Neural cell (in vitro differentiated cells): ENCODE results near the gene AFAP1.

Experiments used
- CTCF ChIP-seq: fragments of 450-650 bp; IDR thresholded peaks from 2 replicates; pipeline ENCODE4 v1.5.1; 2014; ENCODE audit warnings: antibody characterized with exemption, mild to moderate bottlenecking, moderate library complexity; ENCODE audit not compliant: poor library complexity, severe bottlenecking
- MXI1 ChIP-seq: fragments of 450-650 bp; conservative IDR thresholded peaks from 2 replicates; pipeline ENCODE4 v1.6.1; 2014; ENCODE audit warnings: antibody characterized with exemption, mild to moderate bottlenecking; ENCODE audit not compliant: poor library complexity, severe bottlenecking
- POLR2AphosphoS5 ChIP-seq: IDR thresholded peaks from 2 replicates; pipeline ENCODE4 v1.6.1; 2012
- TAF1 ChIP-seq: IDR thresholded peaks from 2 replicates; pipeline ENCODE4 v1.6.1; 2012; ENCODE audit warnings: low read depth
- TF ChIP-seq, protein P1 (sequence below): IDR thresholded peaks from 2 replicates; pipeline ENCODE4 v1.6.1; 2012; ENCODE audit warnings: borderline replicate concordance

GRCh38 chr4:7750523-7750922, 189.1 kb downstream of the AFAP1 start:
- TF ChIP-seq POLR2AphosphoS5 (no peak), CTCF (no peak), MXI1 (no peak), TAF1 (no peak)
- TF ChIP-seq, protein P1, sequence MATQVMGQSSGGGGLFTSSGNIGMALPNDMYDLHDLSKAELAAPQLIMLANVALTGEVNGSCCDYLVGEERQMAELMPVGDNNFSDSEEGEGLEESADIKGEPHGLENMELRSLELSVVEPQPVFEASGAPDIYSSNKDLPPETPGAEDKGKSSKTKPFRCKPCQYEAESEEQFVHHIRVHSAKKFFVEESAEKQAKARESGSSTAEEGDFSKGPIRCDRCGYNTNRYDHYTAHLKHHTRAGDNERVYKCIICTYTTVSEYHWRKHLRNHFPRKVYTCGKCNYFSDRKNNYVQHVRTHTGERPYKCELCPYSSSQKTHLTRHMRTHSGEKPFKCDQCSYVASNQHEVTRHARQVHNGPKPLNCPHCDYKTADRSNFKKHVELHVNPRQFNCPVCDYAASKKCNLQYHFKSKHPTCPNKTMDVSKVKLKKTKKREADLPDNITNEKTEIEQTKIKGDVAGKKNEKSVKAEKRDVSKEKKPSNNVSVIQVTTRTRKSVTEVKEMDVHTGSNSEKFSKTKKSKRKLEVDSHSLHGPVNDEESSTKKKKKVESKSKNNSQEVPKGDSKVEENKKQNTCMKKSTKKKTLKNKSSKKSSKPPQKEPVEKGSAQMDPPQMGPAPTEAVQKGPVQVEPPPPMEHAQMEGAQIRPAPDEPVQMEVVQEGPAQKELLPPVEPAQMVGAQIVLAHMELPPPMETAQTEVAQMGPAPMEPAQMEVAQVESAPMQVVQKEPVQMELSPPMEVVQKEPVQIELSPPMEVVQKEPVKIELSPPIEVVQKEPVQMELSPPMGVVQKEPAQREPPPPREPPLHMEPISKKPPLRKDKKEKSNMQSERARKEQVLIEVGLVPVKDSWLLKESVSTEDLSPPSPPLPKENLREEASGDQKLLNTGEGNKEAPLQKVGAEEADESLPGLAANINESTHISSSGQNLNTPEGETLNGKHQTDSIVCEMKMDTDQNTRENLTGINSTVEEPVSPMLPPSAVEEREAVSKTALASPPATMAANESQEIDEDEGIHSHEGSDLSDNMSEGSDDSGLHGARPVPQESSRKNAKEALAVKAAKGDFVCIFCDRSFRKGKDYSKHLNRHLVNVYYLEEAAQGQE, result no peak
